ENCODE measurements around the gene SNX1. TPM values are rescaled to one million over a fixed set of nuclear protein-coding genes. Genes with fewer than 3 reads are reported as not detected.
"Not testable (repeated sequence)": the region's sequence is repeated elsewhere in the genome, so short reads cannot be mapped to it uniquely, and the experiment has no call there.

SNX1 gene
- total RNA-seq, 1 donor from 2014 or later = 38.1 TPM

DNA sequence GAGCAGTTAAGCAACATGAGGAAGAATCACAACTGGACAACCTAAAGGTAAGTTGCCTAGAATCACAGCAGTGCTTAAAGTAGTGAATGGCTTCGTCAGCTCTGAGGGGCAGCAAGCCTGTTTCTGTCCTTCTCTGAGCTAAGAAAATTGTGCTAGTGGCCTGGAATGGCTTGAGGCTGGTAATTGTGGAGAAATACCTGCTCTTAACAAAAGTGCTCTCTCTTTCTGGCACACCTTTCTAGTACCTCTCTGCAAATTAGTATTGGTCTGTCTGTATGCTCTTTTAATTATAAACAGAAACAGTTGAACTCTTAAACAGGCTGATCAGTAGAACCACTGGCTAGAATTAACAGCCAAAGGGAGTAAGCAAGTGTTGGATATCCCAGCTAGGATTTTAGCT, 11.6 kb downstream of the SNX1 start:
- Histone ChIP-seq H3K4me3 (ENCODE audit: low read depth, low read length) (no peak overlapping the region), H3K27me3 (ENCODE audit: control insufficient read depth, insufficient read depth, low read length) (no peaks in the 10 kb centered on the region), H3K36me3 (ENCODE audit: control insufficient read depth, insufficient read depth, low read length) (no peaks in the 10 kb centered on the region)
- DNase-seq (ENCODE audit: low read depth) = no peak
- TF ChIP-seq, protein P1, sequence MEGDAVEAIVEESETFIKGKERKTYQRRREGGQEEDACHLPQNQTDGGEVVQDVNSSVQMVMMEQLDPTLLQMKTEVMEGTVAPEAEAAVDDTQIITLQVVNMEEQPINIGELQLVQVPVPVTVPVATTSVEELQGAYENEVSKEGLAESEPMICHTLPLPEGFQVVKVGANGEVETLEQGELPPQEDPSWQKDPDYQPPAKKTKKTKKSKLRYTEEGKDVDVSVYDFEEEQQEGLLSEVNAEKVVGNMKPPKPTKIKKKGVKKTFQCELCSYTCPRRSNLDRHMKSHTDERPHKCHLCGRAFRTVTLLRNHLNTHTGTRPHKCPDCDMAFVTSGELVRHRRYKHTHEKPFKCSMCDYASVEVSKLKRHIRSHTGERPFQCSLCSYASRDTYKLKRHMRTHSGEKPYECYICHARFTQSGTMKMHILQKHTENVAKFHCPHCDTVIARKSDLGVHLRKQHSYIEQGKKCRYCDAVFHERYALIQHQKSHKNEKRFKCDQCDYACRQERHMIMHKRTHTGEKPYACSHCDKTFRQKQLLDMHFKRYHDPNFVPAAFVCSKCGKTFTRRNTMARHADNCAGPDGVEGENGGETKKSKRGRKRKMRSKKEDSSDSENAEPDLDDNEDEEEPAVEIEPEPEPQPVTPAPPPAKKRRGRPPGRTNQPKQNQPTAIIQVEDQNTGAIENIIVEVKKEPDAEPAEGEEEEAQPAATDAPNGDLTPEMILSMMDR (IDR thresholded peaks at IDR 0.05; ENCODE audit: insufficient read depth, low read length, poor library complexity, severe bottlenecking) = no peak

- not testable (repeated sequence) for H3K36me3 ChIP-seq (ENCODE audit: control insufficient read depth, insufficient read depth, low read length); H3K27me3 ChIP-seq (ENCODE audit: control insufficient read depth, insufficient read depth, low read length); H3K4me3 ChIP-seq (ENCODE audit: low read depth, low read length); DNase-seq (ENCODE audit: low read depth)
These were observed 14.4 kb downstream of the SNX1 start for GRCh38 chr15:64110108-64110701.

- Histone ChIP-seq H3K36me3 (ENCODE audit: control insufficient read depth, insufficient read depth, low read length) (no peaks in the 10 kb centered on the region), H3K4me3 (ENCODE audit: low read depth, low read length) (no peak overlapping the region), H3K27me3 (ENCODE audit: control insufficient read depth, insufficient read depth, low read length) (no peaks in the 10 kb centered on the region)
- TF ChIP-seq, protein P1 (IDR thresholded peaks at IDR 0.05; ENCODE audit: insufficient read depth, low read length, poor library complexity, severe bottlenecking) = no peak
- no peak for DNase-seq (ENCODE audit: low read depth)
These were observed 15.3 kb downstream of the SNX1 start for GRCh38 chr15:64110950-64111678.

- Histone ChIP-seq H3K4me3 (ENCODE audit: low read depth, low read length) (no peak overlapping the region), H3K36me3 (ENCODE audit: control insufficient read depth, insufficient read depth, low read length) (no peaks in the 10 kb centered on the region), H3K27me3 (ENCODE audit: control insufficient read depth, insufficient read depth, low read length) (no peaks in the 10 kb centered on the region)
- TF ChIP-seq, protein P1 (IDR thresholded peaks at IDR 0.05; ENCODE audit: insufficient read depth, low read length, poor library complexity, severe bottlenecking) = no peak
- no peak for DNase-seq (ENCODE audit: low read depth)
These were observed 15.9 kb downstream of the SNX1 start for GRCh38 chr15:64111679-64112050.

DNA sequence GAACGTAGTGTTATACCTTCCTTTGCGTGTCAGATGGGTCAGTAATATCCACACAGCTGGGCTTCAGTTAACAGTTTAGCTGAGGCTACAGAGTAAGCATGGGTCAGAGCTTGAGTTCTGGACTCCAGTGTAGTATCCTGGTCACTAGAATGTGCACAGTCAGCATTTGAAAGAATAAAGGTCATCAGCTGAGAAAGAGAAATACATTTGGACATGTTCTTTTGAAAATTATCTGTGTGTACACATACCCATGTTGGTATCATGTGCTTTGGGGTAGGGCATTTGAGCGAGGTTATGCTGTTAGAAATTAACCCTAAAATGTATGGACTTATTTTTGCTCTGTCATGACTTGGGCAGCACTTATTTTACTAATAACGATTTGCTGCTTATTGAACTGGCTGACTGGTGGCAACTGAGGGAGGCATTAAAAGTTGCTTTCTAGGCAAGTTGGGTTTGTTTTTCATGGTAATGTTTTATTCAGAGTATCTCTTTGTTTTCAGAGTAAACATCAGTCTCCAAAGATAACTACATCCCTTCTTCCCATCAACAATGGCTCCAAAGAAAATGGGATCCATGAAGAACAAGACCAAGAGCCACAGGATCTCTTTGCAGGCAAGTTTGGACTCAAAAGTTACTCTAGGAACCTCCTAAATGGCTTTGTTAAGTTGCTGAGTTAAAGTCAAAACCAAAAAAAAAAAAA, 16.4 kb downstream of the SNX1 start:
- Histone ChIP-seq H3K27me3 (ENCODE audit: control insufficient read depth, insufficient read depth, low read length) (no peaks in the 10 kb centered on the region), H3K4me3 (ENCODE audit: low read depth, low read length) (no peak overlapping the region), H3K36me3 (ENCODE audit: control insufficient read depth, insufficient read depth, low read length) (no peaks in the 10 kb centered on the region)
- no peak for DNase-seq (ENCODE audit: low read depth)
- TF ChIP-seq, protein P1 (IDR thresholded peaks at IDR 0.05; ENCODE audit: insufficient read depth, low read length, poor library complexity, severe bottlenecking) = no peak

GRCh38 chr15:64112904-64113303, 17.1 kb downstream of the SNX1 start:
- no peaks in the 10 kb centered on the region for H3K27me3 ChIP-seq (ENCODE audit: control insufficient read depth, insufficient read depth, low read length)
- H3K36me3 ChIP-seq (ENCODE audit: control insufficient read depth, insufficient read depth, low read length) = no peaks in the 10 kb centered on the region
- TF ChIP-seq, protein P1 (IDR thresholded peaks at IDR 0.05; ENCODE audit: insufficient read depth, low read length, poor library complexity, severe bottlenecking) = no peak
- no peak for DNase-seq (ENCODE audit: low read depth)
- no peak overlapping the region for H3K4me3 ChIP-seq (ENCODE audit: low read depth, low read length)

Measured in kidney epithelial cell (primary cell).